ENCODE data around the gene CSNK2A1. TPM values are rescaled to one million over a fixed set of nuclear protein-coding genes. Genes with fewer than 3 reads are reported as not detected.

The CSNK2A1 gene
- total and polyA plus RNA-seq, 2 donors (not counting 1 experiment from before 2014, with no cell fraction given) = 28.3 to 125 TPM

DNA sequence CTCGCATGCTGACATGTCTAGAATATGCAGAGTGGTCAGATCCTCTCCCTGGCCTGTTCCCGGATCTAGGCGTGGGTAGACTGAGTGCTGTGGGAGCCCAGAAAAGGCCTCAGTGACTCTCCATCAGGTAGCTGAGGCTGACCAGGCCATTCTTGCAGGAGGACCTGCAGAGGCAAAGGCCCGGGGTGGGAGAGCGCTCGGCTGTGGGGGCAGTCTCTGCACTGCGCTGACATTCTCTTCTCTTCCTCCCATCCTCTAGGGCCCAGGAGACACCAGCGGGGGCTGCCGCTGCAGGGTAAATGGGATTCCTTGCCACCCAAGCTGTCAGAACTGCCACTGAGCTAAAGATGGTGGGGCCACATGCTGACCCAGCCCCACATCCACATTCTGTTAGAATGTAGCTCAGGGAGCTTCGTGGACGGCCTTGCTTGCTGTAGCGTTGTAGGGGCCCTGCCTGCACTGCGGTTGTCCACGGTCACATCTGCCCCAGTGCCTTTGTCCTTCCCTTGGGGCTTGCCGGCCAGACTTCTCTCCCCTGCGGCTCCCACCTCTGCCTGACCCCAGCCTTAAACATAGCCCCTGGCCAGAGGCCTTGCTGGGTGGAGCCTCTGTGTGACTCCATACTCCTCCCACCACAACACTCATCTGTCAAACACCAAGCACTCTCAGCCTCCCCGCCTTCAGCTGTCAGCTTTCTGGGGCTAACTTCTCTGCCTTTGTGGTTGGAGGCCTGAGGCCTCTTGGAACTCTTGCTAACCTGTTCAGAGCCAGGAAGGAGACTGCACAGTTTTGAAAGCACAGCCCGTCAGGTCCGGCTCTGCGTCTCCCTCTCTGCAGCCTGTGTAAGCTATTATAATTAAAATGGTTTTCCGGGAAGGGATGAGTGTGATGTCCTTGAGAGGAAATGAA is 113.2 kb downstream of the CSNK2A1 start:
- CTCF ChIA-PET = interaction anchor here (0.6 to 1.2 kb wide), 2 partner anchors 21 to 75 kb away, joined by 3 read pairs; no protein-coding TSS in a partner anchor
- no peak for TF ChIP-seq EZH2 (IDR thresholded peaks at IDR 0.05; ENCODE audit: borderline replicate concordance, insufficient read depth, low read depth, low read length, poor library complexity, severe bottlenecking)
- TF ChIP-seq, protein P1, sequence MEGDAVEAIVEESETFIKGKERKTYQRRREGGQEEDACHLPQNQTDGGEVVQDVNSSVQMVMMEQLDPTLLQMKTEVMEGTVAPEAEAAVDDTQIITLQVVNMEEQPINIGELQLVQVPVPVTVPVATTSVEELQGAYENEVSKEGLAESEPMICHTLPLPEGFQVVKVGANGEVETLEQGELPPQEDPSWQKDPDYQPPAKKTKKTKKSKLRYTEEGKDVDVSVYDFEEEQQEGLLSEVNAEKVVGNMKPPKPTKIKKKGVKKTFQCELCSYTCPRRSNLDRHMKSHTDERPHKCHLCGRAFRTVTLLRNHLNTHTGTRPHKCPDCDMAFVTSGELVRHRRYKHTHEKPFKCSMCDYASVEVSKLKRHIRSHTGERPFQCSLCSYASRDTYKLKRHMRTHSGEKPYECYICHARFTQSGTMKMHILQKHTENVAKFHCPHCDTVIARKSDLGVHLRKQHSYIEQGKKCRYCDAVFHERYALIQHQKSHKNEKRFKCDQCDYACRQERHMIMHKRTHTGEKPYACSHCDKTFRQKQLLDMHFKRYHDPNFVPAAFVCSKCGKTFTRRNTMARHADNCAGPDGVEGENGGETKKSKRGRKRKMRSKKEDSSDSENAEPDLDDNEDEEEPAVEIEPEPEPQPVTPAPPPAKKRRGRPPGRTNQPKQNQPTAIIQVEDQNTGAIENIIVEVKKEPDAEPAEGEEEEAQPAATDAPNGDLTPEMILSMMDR (IDR thresholded peaks at IDR 0.05) = no peak
- 97% methylated on average over 21 of the region's 21 CpGs for WGBS (ENCODE audit: insufficient coverage)
- H3K9me3 Mint-ChIP-seq (ENCODE audit: insufficient read depth) = no peaks in the 10 kb centered on the region
- POLR2A ChIA-PET = interaction anchor here (0.5 kb wide), 1 partner anchor 15 kb away, joined by 7 read pairs; no protein-coding TSS in a partner anchor
- no peak for DNase-seq
- no peaks in the 10 kb centered on the region for H4K20me1 ChIP-seq (ENCODE audit: control insufficient read depth, insufficient read depth, low read length, poor library complexity, severe bottlenecking)
- no peak overlapping the region for H3K4me3 ChIP-seq (ENCODE audit: control extremely low read depth in 1 of 5, extremely low read depth in 1 of 5, insufficient read depth in 1 of 5, low read depth in 2 of 5, low read length in 4 of 5)
- H2AFZ ChIP-seq (ENCODE audit: insufficient read depth, low read depth, low read length, poor library complexity, severe bottlenecking) = no peak overlapping the region
- intact Hi-C loops (cut with micrococcal nuclease) = no loop called here
- H3K4me1 ChIP-seq (ENCODE audit: control insufficient read depth in 2 of 2, insufficient read depth in 2 of 2, low read length in 2 of 2) = peaks cover 10 to 23% of the 10 kb centered on the region in 2 donors
- no peak overlapping the region for H3K4me3 Mint-ChIP-seq
- H3K36me3 ChIP-seq (replicated peaks in 1 of 2; ENCODE audit: control extremely low read depth in 1 of 2, control insufficient read depth in 1 of 2, extremely low read depth in 1 of 2, insufficient read depth in 2 of 2, low read length in 1 of 2) = peaks cover 0 to 50% of the 10 kb centered on the region in 2 experiments
- no peak overlapping the region for H3K27ac ChIP-seq (ENCODE audit: low read length in 2 of 2)
- no peaks in the 10 kb centered on the region for H3K27me3 ChIP-seq (replicated peaks in 1 of 4; ENCODE audit: control extremely low read depth in 1 of 4, control insufficient read depth in 3 of 4, insufficient read depth in 4 of 4, low read length in 3 of 4)
- no peak for ATAC-seq (ENCODE audit: low read depth)
- H3K4me1 Mint-ChIP-seq = peaks cover 28% of the 10 kb centered on the region
- no peak overlapping the region for H3K9ac ChIP-seq (ENCODE audit: low read length)
- H3K4me2 ChIP-seq (replicated peaks; ENCODE audit: low read depth, low read length, poor library complexity, severe bottlenecking) = no peak overlapping the region
- no peaks in the 10 kb centered on the region for H3K9me3 ChIP-seq (ENCODE audit: control extremely low read depth in 1 of 3, control insufficient read depth in 2 of 3, insufficient read depth in 1 of 3, low read length in 2 of 3)
- no peaks in the 10 kb centered on the region for H3K27me3 Mint-ChIP-seq
- peaks cover 3% of the 10 kb centered on the region for H3K79me2 ChIP-seq (ENCODE audit: control insufficient read depth, insufficient read depth, low read length)
- H3K27ac Mint-ChIP-seq = peak overlapping the region; percentile 15

DNA sequence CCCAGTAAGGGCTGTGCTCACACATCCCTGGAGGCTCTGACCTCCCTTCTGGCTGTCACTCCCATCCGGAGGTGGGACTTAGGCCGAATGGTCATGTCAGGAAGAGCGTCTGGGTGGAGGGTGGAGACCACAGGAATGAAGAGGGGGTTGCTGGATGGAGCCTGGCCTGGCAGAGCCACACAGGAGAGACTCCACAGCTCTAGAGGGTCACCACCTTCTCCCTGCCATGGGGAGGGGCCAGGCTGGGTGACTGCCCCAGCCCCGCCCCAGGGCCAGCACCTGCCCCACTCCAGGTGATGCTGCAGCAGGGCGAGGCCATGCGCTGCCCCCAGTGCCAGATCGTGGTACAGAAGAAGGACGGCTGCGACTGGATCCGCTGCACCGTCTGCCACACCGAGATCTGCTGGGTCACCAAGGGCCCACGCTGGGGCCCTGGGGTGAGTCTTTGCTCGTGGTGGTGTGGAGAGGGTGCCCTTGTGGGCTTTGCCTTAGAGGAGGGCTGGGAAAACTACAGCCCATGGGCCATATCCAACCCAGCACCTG is 114.9 kb downstream of the CSNK2A1 start:
- ATAC-seq (ENCODE audit: low read depth) = no peak

More for the DNA sequence above, 114.9 kb downstream of the CSNK2A1 start:
- ChIA-PET CTCF (interaction anchor here (0.7 kb wide), 1 partner anchor 12 kb away, joined by 3 read pairs; no protein-coding TSS in a partner anchor), POLR2A (no interaction called here)
- Histone ChIP-seq H3K4me2 (replicated peaks; ENCODE audit: low read depth, low read length, poor library complexity, severe bottlenecking) (no peak overlapping the region), H2AFZ (ENCODE audit: insufficient read depth, low read depth, low read length, poor library complexity, severe bottlenecking) (no peak overlapping the region), H3K79me2 (ENCODE audit: control insufficient read depth, insufficient read depth, low read length) (no peaks in the 10 kb centered on the region), H3K36me3 (replicated peaks in 1 of 2; ENCODE audit: control extremely low read depth in 1 of 2, control insufficient read depth in 1 of 2, extremely low read depth in 1 of 2, insufficient read depth in 2 of 2, low read length in 1 of 2) (peaks cover 0 to 55% of the 10 kb centered on the region in 2 experiments), H3K9ac (ENCODE audit: low read length) (no peak overlapping the region), H3K4me1 (ENCODE audit: control insufficient read depth in 2 of 2, insufficient read depth in 2 of 2, low read length in 2 of 2) (peaks cover 6 to 11% of the 10 kb centered on the region in 2 donors), H3K27ac (ENCODE audit: low read length in 2 of 2) (no peak overlapping the region), H3K27me3 (replicated peaks in 1 of 4; ENCODE audit: control extremely low read depth in 1 of 4, control insufficient read depth in 3 of 4, insufficient read depth in 4 of 4, low read length in 3 of 4) (no peaks in the 10 kb centered on the region), H3K9me3 (ENCODE audit: control extremely low read depth in 1 of 3, control insufficient read depth in 2 of 3, insufficient read depth in 1 of 3, low read length in 2 of 3) (no peaks in the 10 kb centered on the region), H4K20me1 (ENCODE audit: control insufficient read depth, insufficient read depth, low read length, poor library complexity, severe bottlenecking) (no peaks in the 10 kb centered on the region), H3K4me3 (ENCODE audit: control extremely low read depth in 1 of 5, extremely low read depth in 1 of 5, insufficient read depth in 1 of 5, low read depth in 2 of 5, low read length in 4 of 5) (no peak overlapping the region)
- no peaks in the 10 kb centered on the region for H3K9me3 Mint-ChIP-seq (ENCODE audit: insufficient read depth)
- peaks cover 16% of the 10 kb centered on the region for H3K4me1 Mint-ChIP-seq
- TF ChIP-seq EZH2 (IDR thresholded peaks at IDR 0.05; ENCODE audit: borderline replicate concordance, insufficient read depth, low read depth, low read length, poor library complexity, severe bottlenecking) = no peak
- TF ChIP-seq, protein P1 (IDR thresholded peaks at IDR 0.05) = no peak
- H3K4me3 Mint-ChIP-seq = no peak overlapping the region
- 98% methylated on average over 13 of the region's 14 CpGs for WGBS (ENCODE audit: insufficient coverage)
- H3K27ac Mint-ChIP-seq = no peak overlapping the region
- no peaks in the 10 kb centered on the region for H3K27me3 Mint-ChIP-seq
- no peak for DNase-seq
- intact Hi-C loops (cut with micrococcal nuclease) = no loop called here
